Suppressor macrophage (primary cell): ENCODE measurements around the gene KLF5.
A peak's percentile ranks its signal among the peaks of the same experiment; 100 is the strongest.

Source experiments
- DNase-seq, 4 experiments: peaks; one replicate each; pipeline ENCODE4 v3.0.0-alpha.2; 2020 to 2022

KLF5 gene

DNA sequence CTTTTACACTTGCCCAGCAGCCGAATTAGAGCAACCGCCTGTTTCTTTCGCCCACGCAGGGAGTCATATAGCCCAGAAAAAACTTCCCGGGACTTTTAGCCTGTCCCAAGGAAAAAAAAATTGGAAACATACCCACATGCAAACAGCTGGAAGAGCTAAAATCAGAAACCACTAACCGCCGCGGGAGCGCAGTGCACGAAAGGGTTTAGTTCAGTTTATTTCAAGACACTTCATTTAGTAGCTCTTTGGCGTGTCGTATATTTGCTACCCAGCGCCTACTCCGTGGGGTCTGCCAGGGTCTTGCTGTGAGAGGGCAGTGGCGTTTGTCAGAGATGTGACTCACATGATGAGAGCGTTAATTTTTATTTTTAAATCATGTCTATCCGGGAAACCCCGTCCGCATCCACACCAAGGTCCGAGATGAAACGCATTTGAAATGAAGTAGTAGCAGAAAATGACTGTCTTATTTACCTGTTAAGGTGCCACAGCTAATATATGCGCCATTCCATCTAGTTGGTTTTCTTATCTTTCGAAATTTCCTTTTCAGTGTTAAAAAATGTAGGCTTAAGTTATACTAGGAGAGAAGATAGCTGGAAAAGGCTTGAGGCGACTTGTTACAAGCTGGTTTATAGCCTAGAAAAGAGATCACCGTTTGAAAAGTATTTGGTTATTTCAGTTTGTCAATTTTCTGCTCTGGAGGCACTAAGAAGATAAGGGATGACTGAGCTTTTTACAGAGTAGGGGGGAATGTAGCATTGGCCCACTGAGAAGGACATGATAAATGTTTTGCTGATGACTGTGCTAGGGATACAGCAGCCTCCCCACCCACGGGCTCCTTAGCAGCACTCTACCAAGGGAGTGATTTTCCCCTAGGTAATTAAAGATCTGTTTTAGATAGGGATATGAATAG lies 1.7 kb downstream of the KLF5 start:
- DNase-seq = peak; percentile 4 to 48 (median 23)

GRCh38 chr13:73061473-73061872 lies 2.7 kb downstream of the KLF5 start:
- DNase-seq = no peak

- no peak for DNase-seq
These were observed 3.1 kb downstream of the KLF5 start for GRCh38 chr13:73061876-73062275.

GRCh38 chr13:73062468-73062867 lies 3.7 kb downstream of the KLF5 start:
- no peak for DNase-seq

GRCh38 chr13:73063166-73063565 lies 4.4 kb downstream of the KLF5 start:
- no peak for DNase-seq

DNA sequence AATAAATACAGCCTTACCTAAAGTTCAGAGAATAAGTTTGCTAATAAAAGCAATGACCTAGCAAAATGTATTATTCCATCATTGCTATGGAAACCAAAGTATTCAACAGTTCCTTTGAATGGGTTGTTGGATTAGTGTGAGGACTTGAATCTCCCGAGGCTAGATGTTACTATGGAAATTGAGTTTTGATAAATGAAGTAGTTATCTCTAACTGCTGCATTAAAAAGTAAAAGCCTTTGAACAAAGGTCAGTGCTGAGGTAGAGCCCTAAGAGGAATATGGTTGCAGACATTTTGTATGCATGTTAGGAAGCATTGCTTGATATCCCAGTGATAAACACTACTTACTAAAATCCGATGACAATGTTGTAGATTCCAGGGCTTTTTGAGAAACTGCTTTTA lies 6.2 kb downstream of the KLF5 start:
- DNase-seq = no peak

DNA sequence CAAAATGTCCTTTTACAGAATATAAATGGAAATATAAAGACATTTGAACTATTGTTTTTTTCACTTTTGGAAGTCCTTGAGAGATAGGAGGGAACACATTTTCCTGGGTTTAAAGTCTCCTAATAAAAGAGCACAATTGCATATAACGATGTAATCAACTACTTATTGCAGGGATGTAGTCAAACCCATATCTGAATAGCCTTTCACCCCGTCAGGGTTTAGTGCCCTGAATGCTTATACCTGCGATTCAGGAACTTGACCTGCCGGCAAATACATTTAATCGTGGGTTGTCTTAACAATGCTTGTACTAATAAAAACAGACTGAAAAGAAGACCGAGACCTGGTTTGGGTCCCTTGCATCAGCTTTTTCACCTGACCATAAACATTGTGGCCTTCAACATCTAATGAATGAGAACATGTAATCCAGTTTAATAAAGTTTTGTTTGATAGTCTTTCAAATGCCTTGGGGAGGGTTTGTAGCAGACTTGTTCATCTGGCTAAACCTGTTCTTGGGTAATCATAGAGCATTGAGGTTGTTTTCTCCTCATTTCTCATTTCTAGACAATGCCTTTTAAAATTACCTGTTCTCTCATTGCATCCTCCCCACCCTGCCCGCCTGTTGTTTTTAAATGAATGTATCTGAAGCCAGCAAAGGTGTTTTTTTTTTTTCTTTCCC lies 7.0 kb downstream of the KLF5 start:
- no peak for DNase-seq

- DNase-seq = no peak
These were observed 10.5 kb downstream of the KLF5 start for GRCh38 chr13:73069206-73069805.

- no peak for DNase-seq
These were observed 11.8 kb downstream of the KLF5 start for GRCh38 chr13:73070451-73071098.

GRCh38 chr13:73072239-73072900 lies 13.6 kb downstream of the KLF5 start:
- DNase-seq = no peak

GRCh38 chr13:73073050-73073449 lies 14.2 kb downstream of the KLF5 start:
- no peak for DNase-seq

DNA sequence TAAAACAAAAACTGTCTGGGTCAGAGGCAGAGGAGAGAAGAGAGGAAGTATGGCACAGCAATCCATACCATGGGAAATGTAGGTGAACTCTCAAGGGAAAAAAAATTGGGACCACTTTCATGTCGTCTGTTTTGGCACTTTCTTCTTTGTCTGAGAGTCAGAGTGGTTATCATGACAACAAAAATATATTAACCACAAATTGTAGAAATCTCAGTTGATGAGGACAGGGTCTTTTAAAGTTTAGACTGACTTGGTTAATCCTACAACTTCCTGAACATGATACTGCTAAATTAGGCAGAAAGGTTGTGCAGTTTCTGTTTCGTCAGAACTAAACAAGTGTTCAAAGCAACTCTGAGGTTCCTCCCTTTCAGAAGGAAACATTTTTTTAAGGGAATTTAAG lies 15.2 kb downstream of the KLF5 start:
- DNase-seq = peak in 2 of 4 experiments; percentile 39 to 41

- no peak for DNase-seq
These were observed 16.1 kb downstream of the KLF5 start for GRCh38 chr13:73074926-73075325.

DNA sequence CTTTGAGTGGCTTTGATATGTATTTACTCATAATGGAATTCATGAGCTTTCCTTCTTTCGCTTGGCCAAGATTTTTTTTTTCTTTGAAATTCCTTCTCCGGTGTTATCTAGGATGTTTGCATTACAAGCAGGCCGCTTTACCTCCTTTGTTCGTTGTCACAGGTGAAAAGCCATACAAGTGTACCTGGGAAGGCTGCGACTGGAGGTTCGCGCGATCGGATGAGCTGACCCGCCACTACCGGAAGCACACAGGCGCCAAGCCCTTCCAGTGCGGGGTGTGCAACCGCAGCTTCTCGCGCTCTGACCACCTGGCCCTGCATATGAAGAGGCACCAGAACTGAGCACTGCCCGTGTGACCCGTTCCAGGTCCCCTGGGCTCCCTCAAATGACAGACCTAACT lies 16.7 kb downstream of the KLF5 start:
- no peak for DNase-seq

GRCh38 chr13:73075954-73076353 lies 17.1 kb downstream of the KLF5 start:
- DNase-seq = no peak

- DNase-seq = no peak
These were observed 19.1 kb downstream of the KLF5 start for GRCh38 chr13:73077865-73078264.

DNA sequence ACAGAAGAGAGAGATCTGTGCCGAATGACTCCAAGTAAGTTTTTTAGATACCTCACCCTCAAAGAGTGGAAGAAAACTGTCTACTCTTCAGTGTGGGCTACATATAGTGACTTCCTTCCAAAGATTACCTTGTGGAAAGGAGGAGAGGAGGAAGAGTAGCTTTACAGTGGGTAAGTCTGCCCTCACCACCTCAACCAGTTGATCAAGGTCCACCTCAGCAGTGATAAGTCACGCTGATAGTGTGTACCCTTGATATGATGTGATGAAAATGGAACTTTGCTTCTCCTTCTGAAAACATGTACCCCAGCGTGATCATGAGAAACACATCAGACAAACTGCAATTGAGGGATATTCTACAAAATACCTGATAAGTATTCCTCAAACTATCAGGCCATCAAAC lies 20.6 kb downstream of the KLF5 start:
- DNase-seq = no peak

GRCh38 chr13:73081256-73081915 lies 22.6 kb downstream of the KLF5 start:
- DNase-seq = no peak

GRCh38 chr13:73082471-73082870 lies 23.7 kb downstream of the KLF5 start:
- no peak for DNase-seq

DNA sequence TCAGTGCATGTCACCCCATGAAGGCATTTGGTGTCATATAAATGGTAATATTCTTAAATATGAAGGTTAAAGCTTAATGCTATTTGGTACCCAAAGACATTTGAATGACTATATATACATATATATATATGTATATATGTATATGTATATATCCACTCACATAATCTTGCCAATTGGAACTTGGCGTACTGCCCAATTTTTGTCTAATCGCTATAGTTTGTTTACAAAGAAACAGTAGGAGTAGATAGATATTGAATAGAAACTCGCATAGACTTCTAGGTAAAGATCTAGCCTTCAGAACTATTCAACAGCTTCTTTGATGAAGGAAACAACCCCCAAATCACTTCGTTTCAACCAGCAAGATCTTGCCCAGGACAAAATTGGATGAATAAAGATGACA lies 24.1 kb downstream of the KLF5 start:
- no peak for DNase-seq

GRCh38 chr13:73088332-73088935 lies 29.6 kb downstream of the KLF5 start:
- DNase-seq = no peak

DNA sequence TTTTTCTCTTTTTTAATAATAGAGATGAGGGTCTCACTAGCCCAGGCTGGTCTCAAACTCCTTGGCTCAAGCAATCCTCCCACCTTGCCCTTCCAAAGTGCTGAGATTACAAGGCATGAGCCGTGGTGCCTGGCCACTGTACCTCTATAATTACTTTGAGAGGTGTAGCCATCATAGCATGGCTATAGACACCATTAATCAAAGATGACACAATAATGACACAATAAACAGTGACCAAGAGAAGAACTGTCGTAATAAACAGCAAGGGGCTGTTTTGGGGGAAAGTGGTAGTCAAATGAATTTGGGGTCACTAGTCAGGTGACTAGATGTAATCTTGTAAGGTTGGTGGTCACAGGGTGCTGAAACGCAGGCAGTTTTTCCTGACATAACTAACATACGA lies 30.4 kb downstream of the KLF5 start:
- DNase-seq = no peak
